A549 (cell line): ENCODE data around the gene RNASE4. TPM values are rescaled to one million over a fixed set of nuclear protein-coding genes. Genes with fewer than 3 reads are reported as not detected.

ENCODE experiments used
- ATAC-seq, 2 experiments: fragments of 200-7000 bp in 1 of 2; fragments of >200 bp in 1 of 2; cut with Nextera tagmentation in 1 of 2; cut with Tn5 transposase in 1 of 2; 3 replicates each; pipeline versions ENCODE4 v1.8.0 to v1.9.1; 2018 to 2020; ENCODE audit warnings: mild to moderate bottlenecking in 1 of 2, moderate library complexity in 1 of 2
- CTCF ChIA-PET: fragments of 300-600 bp; sonication (Branson Sonifier 250); formaldehyde crosslinking; extraction: SDS; loops from one replicate; lab custom pipeline; 2021; ENCODE audit warnings: antibody characterized with exemption, inconsistent platforms; lab: Yijun Ruan, JAX
- POLR2A ChIA-PET: fragments of 350-600 bp; formaldehyde crosslinking; extraction: SDS; loops from one replicate; lab custom pipeline; 2021; ENCODE audit warnings: antibody characterized with exemption, inconsistent platforms; lab: Yijun Ruan, JAX
- DNase-seq, 2 experiments: peaks; one replicate each; pipeline versions ENCODE4 v3.0.0 to v3.0.0-alpha.2; 2011 to 2016; ENCODE audit warnings: low read depth in 1 of 2, low spot score in 1 of 2
- FAIRE-seq: peaks from 2 replicates; lab custom pipeline; 2011; peaks lifted over from hg19 to GRCh38; lab: Jason Lieb, UNC
- H3K27ac ChIP-seq, 2 experiments: fragments of >200 bp; sonication (Bioruptor Twin); formaldehyde crosslinking; 3 replicates each; pipeline ENCODE4 v1.5.1; 2016 to 2017
- H3K4me1 ChIP-seq: fragments of >200 bp; sonication (Bioruptor Twin); formaldehyde crosslinking; 3 replicates; pipeline ENCODE4 v1.6.1; 2016
- H3K4me2 ChIP-seq: fragments of >200 bp; sonication (Bioruptor Twin); formaldehyde crosslinking; 3 replicates; pipeline ENCODE4 v1.6.1; 2016
- H3K4me3 ChIP-seq: fragments of >200 bp; sonication (Bioruptor Twin); formaldehyde crosslinking; 3 replicates; pipeline ENCODE4 v1.5.1; 2016
- H3K9me3 ChIP-seq: fragments of >200 bp; sonication (Bioruptor Twin); formaldehyde crosslinking; 3 replicates; pipeline ENCODE4 v1.6.1; 2016
- CBX8 ChIP-seq: fragments of 200-600 bp; sonication (generic); IDR thresholded peaks from 2 replicates; pipeline ENCODE4 v1.6.1; 2016
- CEBPB ChIP-seq, 2 experiments: fragments of >200 bp in 1 of 2; sonication (Bioruptor Twin) in 1 of 2; formaldehyde crosslinking in 1 of 2; IDR thresholded peaks; 2 replicates each; pipeline ENCODE4 v1.6.1; 2012 to 2016
- CHD4 ChIP-seq: fragments of 200-600 bp; sonication (generic); IDR thresholded peaks from 2 replicates; pipeline ENCODE4 v1.6.1; 2016; ENCODE audit warnings: antibody characterized with exemption, mild to moderate bottlenecking, borderline replicate concordance
- EHF ChIP-seq: fragments of 250-450 bp; sonication (Bioruptor Pico); IDR thresholded peaks from 2 replicates; pipeline ENCODE4 v1.5.0; 2020; ENCODE audit warnings: mild to moderate bottlenecking
- EHMT2 ChIP-seq: fragments of 200-600 bp; sonication (generic); IDR thresholded peaks from 2 replicates; pipeline ENCODE4 v1.6.1; 2016; ENCODE audit warnings: antibody characterized with exemption, low read depth, mild to moderate bottlenecking, moderate library complexity
- EP300 ChIP-seq, 2 experiments: fragments of >200 bp; sonication (Bioruptor Twin); formaldehyde crosslinking; IDR thresholded peaks; 2 replicates in 1 of 2; 3 replicates in 1 of 2; pipeline ENCODE4 v1.6.1; 2016 to 2017
- ESRRA ChIP-seq: fragments of 150-350 bp; IDR thresholded peaks from 2 replicates; pipeline ENCODE4 v1.6.1; 2014; ENCODE audit warnings: mild to moderate bottlenecking, low read length, borderline replicate concordance
- FOXS1 ChIP-seq: fragments of 250-450 bp; sonication (Bioruptor Pico); IDR thresholded peaks from 2 replicates; pipeline ENCODE4 v1.5.0; 2020; ENCODE audit warnings: mild to moderate bottlenecking, moderate library complexity
- HEYL ChIP-seq: fragments of 250-450 bp; sonication (Bioruptor Pico); IDR thresholded peaks from 2 replicates; pipeline ENCODE4 v1.8.0; 2021; ENCODE audit warnings: mild to moderate bottlenecking, moderate library complexity
- HOXA7 ChIP-seq: fragments of 250-450 bp; sonication (Bioruptor Pico); IDR thresholded peaks from 2 replicates; pipeline ENCODE4 v1.5.0; 2020; ENCODE audit warnings: mild to moderate bottlenecking, moderate library complexity
- HOXB5 ChIP-seq: fragments of 250-450 bp; sonication (Bioruptor Pico); IDR thresholded peaks from 2 replicates; pipeline ENCODE4 v1.5.0; 2020; ENCODE audit warnings: mild to moderate bottlenecking, moderate library complexity
- JUNB ChIP-seq: fragments of >200 bp; sonication (Bioruptor Twin); formaldehyde crosslinking; IDR thresholded peaks from 2 replicates; pipeline ENCODE4 v1.6.1; 2016
- KDM1A ChIP-seq: fragments of 200-600 bp; sonication (generic); IDR thresholded peaks from 2 replicates; pipeline ENCODE4 v1.6.1; 2016; ENCODE audit warnings: low read depth, mild to moderate bottlenecking
- KDM5A ChIP-seq: fragments of 200-600 bp; sonication (generic); IDR thresholded peaks from 2 replicates; pipeline ENCODE4 v1.6.1; 2016; ENCODE audit warnings: antibody characterized with exemption, mild to moderate bottlenecking
- NFE2L2 ChIP-seq: fragments of 150-350 bp; conservative IDR thresholded peaks from 2 replicates; pipeline ENCODE4 v1.6.1; 2014; ENCODE audit warnings: low read length
- NR3C1 ChIP-seq: fragments of >200 bp; sonication (Bioruptor Twin); formaldehyde crosslinking; IDR thresholded peaks from 3 replicates; pipeline ENCODE4 v1.6.1; 2017
- POLR2A ChIP-seq: IDR thresholded peaks from 2 replicates; pipeline ENCODE4 v1.6.1; 2012; ENCODE audit warnings: mild to moderate bottlenecking, low read length
- POLR2AphosphoS2 ChIP-seq: conservative IDR thresholded peaks from 2 replicates; pipeline ENCODE4 v1.6.1; 2012; ENCODE audit warnings: low read length, improper control_type of control experiment, inconsistent platforms
- RAD21 ChIP-seq, 2 experiments: fragments of >200 bp in 1 of 2; sonication (Bioruptor Twin) in 1 of 2; formaldehyde crosslinking in 1 of 2; IDR thresholded peaks in 1 of 2; conservative IDR thresholded peaks in 1 of 2; 2 replicates in 1 of 2; 3 replicates in 1 of 2; pipeline ENCODE4 v1.6.1; 2012 to 2018; ENCODE audit warnings: inconsistent platforms in 1 of 2
- RCOR1 ChIP-seq: fragments of 150-350 bp; IDR thresholded peaks from 2 replicates; pipeline ENCODE4 v1.6.1; 2014; ENCODE audit warnings: antibody characterized with exemption, low read length, low read depth
- SMC3 ChIP-seq: fragments of >200 bp; sonication (Bioruptor Twin); formaldehyde crosslinking; IDR thresholded peaks from 3 replicates; pipeline ENCODE4 v1.6.1; 2018; ENCODE audit warnings: inconsistent platforms
- SREBF2 ChIP-seq: fragments of 450-650 bp; IDR thresholded peaks from 2 replicates; pipeline ENCODE4 v1.6.1; 2014; ENCODE audit warnings: mild to moderate bottlenecking, moderate library complexity
- TFCP2L1 ChIP-seq: fragments of 250-450 bp; sonication (Bioruptor Pico); IDR thresholded peaks from 2 replicates; pipeline ENCODE4 v1.5.0; 2021; ENCODE audit warnings: mild to moderate bottlenecking
- TP53 ChIP-seq: fragments of 250-450 bp; sonication (Bioruptor Pico); IDR thresholded peaks from 2 replicates; pipeline ENCODE4 v1.5.0; 2021; ENCODE audit warnings: mild to moderate bottlenecking, moderate library complexity
- ZNF302 ChIP-seq: fragments of 250-450 bp; sonication (Bioruptor Pico); IDR thresholded peaks from 2 replicates; pipeline ENCODE4 v1.9.0; 2021; ENCODE audit warnings: inconsistent platforms, mild to moderate bottlenecking, moderate library complexity
- ZSCAN20 ChIP-seq: fragments of 250-450 bp; sonication (Bioruptor Pico); IDR thresholded peaks from 2 replicates; pipeline ENCODE4 v1.8.0; 2022; ENCODE audit warnings: mild to moderate bottlenecking, moderate library complexity
- WGBS: methylation state at CpG from one replicate; pipeline ENCODE4 v1.1.6; 2017; ENCODE audit errors: missing lambda C conversion rate; 5-methylcytosine and 5-hydroxymethylcytosine counted together
- polyA plus RNA-seq, 4 experiments: library from polyadenylated mRNA; depleted of rRNA in 3 of 4; stranded (reverse); fragments of >200 nt; fragmentation: RNase III in 1 of 4; extraction: RNeasy Plus Mini Kit Qiagen cat#74134 plus additional on column Dnase treatment in 1 of 4; gene quantifications; 2 replicates in 3 of 4; 3 replicates in 1 of 4; pipeline ENCODE4 v1.2.3, GENCODE V29; 2011 to 2017
- TF ChIP-seq, protein P1 (sequence below): IDR thresholded peaks from 2 replicates; pipeline ENCODE4 v1.6.1; 2012; ENCODE audit warnings: low read depth, borderline replicate concordance
- TF ChIP-seq, protein P2 (sequence below): fragments of 150-350 bp; IDR thresholded peaks from 2 replicates; pipeline ENCODE4 v1.6.1; 2014; ENCODE audit warnings: low read depth, mild to moderate bottlenecking, low read length
- TF ChIP-seq, protein P3 (sequence below): fragments of 250-450 bp; sonication (Bioruptor Pico); IDR thresholded peaks from 2 replicates; pipeline ENCODE4 v1.5.0; 2020; ENCODE audit warnings: low read depth, mild to moderate bottlenecking, moderate library complexity

The RNASE4 gene
- polyA plus RNA-seq, 2 of the 4 experiments (the other 2 are of a cell fraction), result 8.6 to 77.4 TPM

DNA sequence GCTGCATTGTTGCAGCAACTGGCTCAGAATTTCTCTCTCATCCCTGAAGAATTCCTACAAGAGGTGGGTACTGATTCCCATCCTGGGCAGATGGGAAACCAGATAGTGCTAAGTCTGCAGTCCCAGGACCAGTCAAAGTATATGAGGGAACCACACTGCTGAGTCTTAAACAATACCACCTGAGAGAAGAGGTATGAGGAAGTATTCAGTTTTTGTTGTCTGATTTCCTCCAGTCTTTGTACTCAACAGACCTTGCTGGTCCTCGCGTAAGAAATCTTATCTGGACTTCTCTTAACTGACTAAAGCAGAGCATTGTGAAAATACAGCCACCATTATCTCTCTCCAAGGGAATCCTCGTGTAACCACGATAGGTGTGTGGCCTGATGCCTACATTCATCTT is 57.8 kb downstream of the RNASE4 start:
- Histone ChIP-seq H3K4me2 (no peak overlapping the region), H3K4me1 (no peaks in the 10 kb centered on the region), H3K27ac (no peak overlapping the region), H3K9me3 (no peaks in the 10 kb centered on the region), H3K4me3 (no peak overlapping the region)
- 49% methylated on average over 4 of the region's 4 CpGs for WGBS
- ChIA-PET CTCF (no interaction called here), POLR2A (no interaction called here)
- no peak for TF ChIP-seq JUNB
- no peak for TF ChIP-seq NR3C1
- no peak for TF ChIP-seq KDM5A
- TF ChIP-seq, protein P1, sequence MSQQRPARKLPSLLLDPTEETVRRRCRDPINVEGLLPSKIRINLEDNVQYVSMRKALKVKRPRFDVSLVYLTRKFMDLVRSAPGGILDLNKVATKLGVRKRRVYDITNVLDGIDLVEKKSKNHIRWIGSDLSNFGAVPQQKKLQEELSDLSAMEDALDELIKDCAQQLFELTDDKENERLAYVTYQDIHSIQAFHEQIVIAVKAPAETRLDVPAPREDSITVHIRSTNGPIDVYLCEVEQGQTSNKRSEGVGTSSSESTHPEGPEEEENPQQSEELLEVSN, result no peak
- no peak for TF ChIP-seq TFCP2L1 (CRISPR knock-in tag)
- no peak for TF ChIP-seq SREBF2
- TF ChIP-seq KDM1A, result no peak
- TF ChIP-seq ZSCAN20 (CRISPR knock-in tag), result no peak
- TF ChIP-seq ESRRA, result no peak
- TF ChIP-seq POLR2AphosphoS2, result no peak
- no peak for TF ChIP-seq TP53 (CRISPR knock-in tag)
- no peak for TF ChIP-seq POLR2A
- TF ChIP-seq HOXA7 (CRISPR knock-in tag), result no peak
- no peak for TF ChIP-seq ZNF302 (CRISPR knock-in tag)
- TF ChIP-seq, protein P2, sequence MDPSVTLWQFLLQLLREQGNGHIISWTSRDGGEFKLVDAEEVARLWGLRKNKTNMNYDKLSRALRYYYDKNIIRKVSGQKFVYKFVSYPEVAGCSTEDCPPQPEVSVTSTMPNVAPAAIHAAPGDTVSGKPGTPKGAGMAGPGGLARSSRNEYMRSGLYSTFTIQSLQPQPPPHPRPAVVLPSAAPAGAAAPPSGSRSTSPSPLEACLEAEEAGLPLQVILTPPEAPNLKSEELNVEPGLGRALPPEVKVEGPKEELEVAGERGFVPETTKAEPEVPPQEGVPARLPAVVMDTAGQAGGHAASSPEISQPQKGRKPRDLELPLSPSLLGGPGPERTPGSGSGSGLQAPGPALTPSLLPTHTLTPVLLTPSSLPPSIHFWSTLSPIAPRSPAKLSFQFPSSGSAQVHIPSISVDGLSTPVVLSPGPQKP, result no peak
- no peak for TF ChIP-seq NFE2L2
- FAIRE-seq (no peak), DNase-seq (no peak), ATAC-seq (no peak)

DNA sequence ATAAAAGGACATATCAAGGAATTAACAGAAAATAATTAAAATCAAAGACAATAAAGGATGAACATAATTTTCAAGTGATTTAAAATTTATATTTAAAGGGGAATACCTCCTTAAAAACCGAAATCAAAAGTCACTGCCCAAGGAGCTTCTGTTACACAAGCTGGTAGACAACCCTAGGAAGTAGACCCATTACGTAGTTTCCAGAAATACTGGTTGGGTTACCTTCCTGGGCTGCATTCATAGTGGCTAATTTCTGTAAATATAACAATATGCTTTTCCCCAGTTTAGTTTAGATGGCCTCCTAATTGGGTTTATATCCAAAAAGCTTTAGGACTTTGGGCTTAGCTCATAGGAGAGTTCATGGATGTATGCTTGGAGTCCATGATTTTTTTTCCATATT is 59.2 kb downstream of the RNASE4 start:
- TF ChIP-seq KDM5A, result no peak
- TF ChIP-seq POLR2AphosphoS2, result no peak
- no peak for TF ChIP-seq HOXB5 (CRISPR knock-in tag)
- no peak for TF ChIP-seq CEBPB (IDR thresholded peaks at IDR 0.05)
- TF ChIP-seq FOXS1, result no peak
- Histone ChIP-seq H3K4me1 (no peaks in the 10 kb centered on the region), H3K4me2 (no peak overlapping the region), H3K27ac (no peak overlapping the region), H3K9me3 (no peaks in the 10 kb centered on the region), H3K4me3 (no peak overlapping the region)
- ChIA-PET POLR2A (no interaction called here), CTCF (interaction anchor here (0.5 to 1.2 kb wide), 3 partner anchors 12 to 256 kb away, joined by 3 read pairs; no protein-coding TSS in a partner anchor)
- no peak for FAIRE-seq
- DNase-seq, result no peak
- 30% methylated on average over 2 of the region's 2 CpGs for WGBS
- ATAC-seq, result no peak

DNA sequence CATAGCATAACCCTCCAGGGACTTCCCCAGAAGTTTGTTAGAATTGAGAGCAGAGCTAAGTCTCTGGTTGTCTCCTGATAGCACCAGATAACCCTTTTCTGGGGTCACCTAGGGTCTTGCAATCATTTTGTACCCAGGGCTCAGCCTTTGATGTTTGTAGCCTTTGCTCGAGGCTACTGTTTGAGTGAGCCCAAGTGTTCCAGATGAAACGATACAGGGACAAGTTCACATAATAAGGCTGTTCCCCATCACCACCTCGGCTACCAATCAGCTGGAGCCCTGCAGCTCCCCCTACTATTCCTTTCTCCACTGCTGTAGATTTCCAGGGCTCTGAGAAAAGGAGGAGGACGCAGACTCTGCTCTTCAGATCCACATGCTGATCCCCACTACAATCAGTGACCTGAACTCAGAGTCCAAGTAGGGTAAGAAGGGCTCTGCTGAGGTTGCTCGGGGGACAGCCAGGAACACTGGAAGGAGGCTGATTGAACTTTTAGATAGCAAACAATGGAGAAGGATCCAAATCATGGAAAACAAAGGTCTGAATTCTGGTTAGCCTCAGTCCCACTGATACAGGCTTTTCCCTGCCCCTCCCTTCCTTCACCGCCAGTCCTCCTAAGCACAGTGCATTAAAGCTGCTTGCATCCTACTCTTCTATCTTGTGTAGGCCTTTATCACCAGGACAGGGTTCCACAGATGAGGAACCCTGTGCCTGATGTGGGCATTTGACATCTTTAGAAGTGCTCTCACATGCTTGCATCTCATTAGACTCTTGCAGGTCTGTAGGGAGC is 61.4 kb downstream of the RNASE4 start, which contains the start of gene EDDM3A:
Gene EDDM3A, plus strand, starts transcription at position 317 of the 788 bp plus-strand sequence. CDS start 1,694 bp downstream, outside the sequence.
- H3K27ac ChIP-seq, result no peak within 1 kb of the TSS
- FAIRE-seq, result no peak
- no peak within 1 kb of the TSS for H3K4me3 ChIP-seq
- no peaks in the 10 kb centered on the region for H3K9me3 ChIP-seq
- TF ChIP-seq RCOR1 (no peak), FOXS1 (no peak), EP300 (IDR thresholded peaks at IDR 0.05) (no peak), CEBPB (IDR thresholded peaks at IDR 0.05) (no peak), HEYL (CRISPR knock-in tag) (no peak), TFCP2L1 (CRISPR knock-in tag) (no peak), CBX8 (no peak), EHMT2 (no peak), EHF (no peak), ESRRA (no peak), SMC3 (no peak), RAD21 (conservative IDR thresholded peaks at IDR 0.05 in 1 of 2, IDR thresholded peaks at IDR 0.05 in 1 of 2) (no peak), CHD4 (no peak)
- TF ChIP-seq, protein P3, sequence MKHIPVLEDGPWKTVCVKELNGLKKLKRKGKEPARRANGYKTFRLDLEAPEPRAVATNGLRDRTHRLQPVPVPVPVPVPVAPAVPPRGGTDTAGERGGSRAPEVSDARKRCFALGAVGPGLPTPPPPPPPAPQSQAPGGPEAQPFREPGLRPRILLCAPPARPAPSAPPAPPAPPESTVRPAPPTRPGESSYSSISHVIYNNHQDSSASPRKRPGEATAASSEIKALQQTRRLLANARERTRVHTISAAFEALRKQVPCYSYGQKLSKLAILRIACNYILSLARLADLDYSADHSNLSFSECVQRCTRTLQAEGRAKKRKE (CRISPR knock-in tag), result no peak
- WGBS, result 40% methylated on average over 6 of the region's 6 CpGs
- H3K4me2 ChIP-seq, result no peak within 1 kb of the TSS
- POLR2A ChIA-PET, result no interaction called here
- no peaks in the 10 kb centered on the region for H3K4me1 ChIP-seq
- CTCF ChIA-PET, result interaction anchor here (2.2 kb wide), 1 partner anchor 11 kb away, joined by 4 read pairs; no protein-coding TSS in a partner anchor
- DNase-seq, result no peak
- no peak for ATAC-seq
